GM18861 (cell line): ENCODE measurements around the gene CLDN12.

Experiments used
- ATAC-seq: cut with Tn5 transposase; IDR thresholded peaks from one replicate; pipeline ENCODE4 v1.9.1; 2021; ENCODE audit not compliant: unreplicated experiment

The CLDN12 gene

DNA sequence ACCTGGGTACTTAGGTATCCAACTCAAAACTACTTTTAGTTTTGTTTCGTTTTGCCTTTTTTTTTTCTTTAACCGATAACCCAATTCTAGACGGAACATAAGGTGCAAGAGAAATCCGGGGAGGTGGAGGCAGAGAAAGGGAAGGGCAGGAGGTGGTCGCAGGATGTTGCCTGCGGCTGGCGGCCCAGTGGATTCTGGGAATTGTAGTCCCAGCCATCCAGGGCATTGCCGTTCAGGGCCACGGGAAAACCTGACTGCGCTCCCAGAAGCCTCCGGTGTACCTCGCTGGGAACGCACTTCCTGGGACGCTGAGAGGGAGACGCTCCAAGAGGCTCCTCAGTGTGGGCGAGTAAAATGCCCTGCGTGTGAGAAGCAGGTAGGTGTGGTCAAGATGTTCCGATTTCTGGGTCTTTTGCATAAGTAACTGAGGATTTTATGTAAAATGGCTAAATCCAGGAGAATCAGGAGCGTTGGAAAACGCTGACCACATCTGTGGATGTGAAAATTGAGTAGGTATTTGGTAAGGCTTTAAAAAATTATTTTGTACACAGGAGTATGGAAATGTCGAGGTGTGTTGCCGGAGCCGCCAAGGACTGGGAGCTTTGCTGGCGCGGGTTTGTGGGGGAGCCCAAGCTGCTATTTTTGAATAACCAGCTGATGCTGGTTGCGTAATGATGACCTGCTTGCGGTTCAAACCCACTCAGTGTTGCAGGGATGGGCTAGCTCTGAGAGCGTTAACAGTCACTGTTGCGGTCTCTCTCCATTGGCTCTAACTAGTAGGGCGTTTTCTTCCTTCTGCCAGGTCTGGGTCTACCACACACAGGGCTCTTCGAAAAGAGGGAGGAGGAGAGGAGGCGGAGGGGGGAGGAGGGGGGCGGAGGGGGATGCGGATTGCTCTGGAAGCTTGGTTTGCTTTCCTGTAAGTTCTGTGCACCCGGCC is at the start of gene CLDN12:
CLDN12 (plus strand) TSS at position 288 of the 940 bp plus-strand sequence. CDS start 9,216 bp downstream, outside the sequence.
- ATAC-seq, result peak; percentile 94

DNA sequence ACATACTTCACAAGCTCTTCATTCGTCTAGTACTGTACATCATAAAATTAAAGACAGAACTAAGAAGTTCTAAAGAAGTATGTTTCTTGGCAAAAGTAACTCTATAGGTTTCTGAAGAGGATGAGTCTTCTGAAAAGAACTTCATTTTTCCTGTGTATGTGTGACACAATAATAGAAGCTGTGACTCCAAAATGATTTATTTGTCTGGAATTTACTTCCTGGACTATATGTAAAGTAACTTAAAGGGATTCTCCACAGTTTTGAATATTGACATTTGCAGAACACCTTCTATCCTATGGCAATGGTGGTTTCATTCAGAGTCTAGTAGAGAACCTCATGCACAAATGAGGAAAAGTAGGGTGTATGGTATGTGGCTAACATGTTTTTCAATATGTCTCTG is 19.8 kb upstream of the CLDN12 start:
- no peak for ATAC-seq

DNA sequence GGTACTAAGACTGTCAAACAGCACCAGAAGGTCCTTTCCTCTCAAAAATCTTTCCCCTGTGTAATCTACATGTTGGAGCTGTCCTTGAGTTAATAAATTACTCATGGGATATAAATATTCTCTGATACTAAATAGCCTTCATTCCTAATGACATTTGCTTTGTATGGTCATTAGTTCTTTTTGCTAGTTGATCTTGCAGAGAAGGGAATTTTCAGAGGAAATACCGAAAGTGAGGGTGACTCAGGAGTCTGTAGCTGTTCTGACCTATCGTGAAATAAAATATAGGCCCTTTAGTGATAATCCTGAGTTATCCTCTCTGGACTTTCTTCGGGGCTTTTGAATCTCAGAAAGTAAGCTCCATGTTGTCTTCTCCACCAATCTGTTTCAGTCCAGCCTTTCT is 19.4 kb upstream of the CLDN12 start:
- ATAC-seq, result no peak

DNA sequence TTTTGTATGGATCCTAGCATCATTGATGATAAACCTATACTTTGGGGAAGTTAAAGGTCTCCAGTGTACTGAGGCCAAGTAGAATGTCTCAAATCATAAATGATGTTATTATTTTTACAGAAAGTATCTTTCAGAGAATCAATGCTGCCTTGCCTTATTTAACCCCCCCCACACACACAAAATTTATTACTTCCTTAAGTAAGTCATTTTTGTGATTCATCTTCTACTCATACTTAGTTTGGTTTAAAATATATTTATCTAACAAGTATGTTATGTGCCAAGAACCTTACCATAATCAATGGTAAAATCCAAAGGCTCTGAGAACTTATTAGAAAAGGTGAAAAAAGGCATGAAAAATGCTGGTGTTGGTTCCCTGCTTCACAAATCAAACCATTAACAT is 18.8 kb upstream of the CLDN12 start:
- ATAC-seq, result no peak

DNA sequence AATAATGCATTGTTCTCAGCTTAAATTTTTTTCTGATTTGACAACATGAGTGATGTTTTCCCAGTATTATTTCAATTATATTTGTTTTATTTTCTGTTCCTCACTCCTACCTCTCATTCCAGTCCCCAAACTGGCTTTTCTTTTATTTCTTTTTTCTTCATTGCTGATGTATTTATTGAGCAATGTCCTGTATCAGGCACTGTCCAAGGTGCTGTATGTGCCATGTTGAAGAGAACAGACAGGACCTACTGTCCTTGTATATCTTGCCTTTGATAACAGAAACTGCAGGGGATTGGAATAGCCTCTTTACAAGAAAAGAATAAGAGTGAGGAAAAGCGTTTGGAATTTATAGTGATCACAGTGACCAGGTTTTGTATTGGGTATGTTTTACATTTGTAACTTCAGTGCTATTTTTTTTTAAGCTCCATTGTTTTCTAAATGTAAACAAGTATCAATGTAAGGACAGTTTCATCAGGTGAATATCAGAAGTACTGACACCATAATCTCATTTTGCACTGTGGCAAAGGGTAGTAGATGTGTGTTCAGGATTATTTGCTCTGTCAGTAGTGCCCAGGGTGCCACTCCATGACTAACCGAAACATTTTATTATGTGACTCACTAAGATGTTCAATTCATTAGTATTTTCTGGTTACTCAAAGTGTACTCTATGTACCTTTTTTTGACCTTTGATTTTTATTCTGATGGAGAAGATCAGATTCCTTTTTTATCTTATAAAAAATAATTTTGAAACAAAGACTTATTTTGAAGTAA is 15.6 kb upstream of the CLDN12 start:
- ATAC-seq, result no peak

DNA sequence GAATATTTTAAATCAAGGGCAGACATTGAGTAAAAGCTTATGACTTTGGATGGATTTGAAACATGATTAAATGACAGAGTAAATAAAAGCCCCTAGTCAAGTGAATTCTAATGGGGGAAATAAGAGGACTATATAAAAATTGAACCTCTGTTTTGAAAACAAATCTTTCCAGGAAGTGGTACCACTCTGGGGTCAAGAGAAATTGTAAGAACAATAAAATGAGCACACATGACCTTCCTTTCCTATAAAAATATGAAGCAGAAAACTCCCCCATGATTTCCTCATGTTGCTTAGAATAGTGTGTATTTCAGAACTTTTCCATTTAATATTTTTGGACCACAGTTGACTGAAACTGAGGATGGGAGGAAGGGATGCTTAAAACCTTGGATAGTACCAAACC is 12.3 kb upstream of the CLDN12 start:
- no peak for ATAC-seq

DNA sequence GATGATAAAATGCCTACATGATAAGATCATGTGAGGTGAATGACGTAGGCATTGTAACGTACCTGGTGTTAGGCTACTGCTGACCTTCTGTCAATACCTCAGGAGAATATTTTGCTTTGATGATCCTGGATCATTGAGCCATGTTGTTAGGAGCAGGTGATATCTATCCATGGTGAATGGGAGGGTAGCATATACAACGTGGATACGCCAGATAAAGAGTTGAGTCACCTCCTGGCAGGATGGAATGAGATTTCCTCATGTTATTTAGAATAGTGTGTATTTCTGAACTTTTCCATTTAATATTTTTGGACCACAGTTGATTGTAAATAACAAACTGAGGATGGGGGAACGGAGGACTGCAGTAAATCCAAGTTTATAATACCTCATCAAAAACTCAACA is 11.8 kb upstream of the CLDN12 start:
- ATAC-seq, result no peak

DNA sequence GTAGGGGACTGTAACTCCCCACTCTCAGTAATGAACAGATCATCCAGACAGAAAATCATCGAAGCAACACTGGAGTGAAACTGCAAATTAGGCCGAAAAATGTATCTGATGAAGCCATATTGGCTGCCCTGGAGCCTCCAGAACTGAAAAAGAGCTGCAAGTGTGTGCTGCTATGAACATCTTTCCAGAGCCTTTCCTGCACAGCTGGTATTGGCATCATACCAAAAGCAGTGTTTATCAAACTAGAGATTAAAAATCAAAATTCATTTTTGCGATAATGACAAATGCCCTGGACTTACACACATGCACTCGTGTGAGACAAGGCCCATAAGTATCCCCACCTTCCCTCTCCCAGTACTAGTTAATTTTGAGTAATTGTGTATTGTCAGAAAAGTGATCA is 6.8 kb upstream of the CLDN12 start:
- ATAC-seq, result no peak

DNA sequence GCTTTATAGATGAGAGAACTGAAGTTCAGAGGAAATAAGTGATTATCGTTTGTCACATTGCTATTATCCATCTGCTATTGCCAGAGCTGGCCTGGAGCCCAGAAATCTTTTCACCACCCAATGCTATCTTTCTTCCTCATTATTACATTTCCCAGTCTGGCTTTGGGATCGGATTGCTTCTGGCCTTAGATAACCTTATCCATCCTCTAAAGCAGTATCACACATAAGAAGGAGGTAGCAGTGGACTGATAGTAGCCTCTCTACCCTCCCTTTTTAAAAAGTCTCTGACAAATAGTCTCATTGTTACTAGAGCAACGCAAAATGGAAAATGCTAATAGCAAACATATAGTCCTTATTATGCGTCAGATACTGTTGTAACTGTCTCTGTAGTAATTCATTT is 1.3 kb upstream of the CLDN12 start:
- no peak for ATAC-seq

DNA sequence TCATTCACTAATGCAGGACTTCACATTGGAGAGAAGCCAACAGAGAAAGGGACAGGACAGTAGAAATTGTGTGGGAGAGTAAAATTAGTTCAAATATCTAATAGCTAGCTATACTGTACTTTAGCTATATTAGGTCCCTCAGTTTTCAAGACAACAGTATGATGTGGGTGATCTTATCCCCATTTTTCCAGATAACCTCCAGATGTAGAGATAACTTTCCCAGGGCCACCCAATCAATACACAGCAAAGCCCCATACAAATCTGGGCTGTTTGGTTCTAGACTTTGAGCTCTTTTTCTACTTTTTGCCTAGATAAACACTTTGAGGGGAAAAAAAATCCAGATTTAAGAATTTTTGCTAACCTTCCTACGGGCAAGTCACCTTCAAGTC is 482 bp upstream of the CLDN12 start:
- no peak for ATAC-seq

DNA sequence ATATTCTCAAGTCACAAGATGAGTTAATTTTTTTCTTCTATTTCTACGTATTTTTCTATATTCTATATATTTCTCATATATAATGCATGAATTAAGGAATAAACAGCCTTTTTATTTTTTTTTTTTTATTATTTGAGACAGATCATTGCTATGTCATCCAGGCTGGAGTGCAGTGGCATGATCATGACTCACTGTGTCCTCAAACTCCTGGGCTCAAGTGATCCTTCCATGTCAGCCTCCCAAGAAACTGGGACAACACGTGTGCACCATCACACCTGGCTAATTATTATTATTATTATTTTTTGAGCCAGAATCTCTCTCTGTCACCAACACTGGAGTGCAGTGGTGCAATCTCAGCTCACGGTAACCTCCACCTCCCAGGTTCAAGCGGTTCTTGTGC is 1.5 kb downstream of the CLDN12 start:
- ATAC-seq, result no peak

DNA sequence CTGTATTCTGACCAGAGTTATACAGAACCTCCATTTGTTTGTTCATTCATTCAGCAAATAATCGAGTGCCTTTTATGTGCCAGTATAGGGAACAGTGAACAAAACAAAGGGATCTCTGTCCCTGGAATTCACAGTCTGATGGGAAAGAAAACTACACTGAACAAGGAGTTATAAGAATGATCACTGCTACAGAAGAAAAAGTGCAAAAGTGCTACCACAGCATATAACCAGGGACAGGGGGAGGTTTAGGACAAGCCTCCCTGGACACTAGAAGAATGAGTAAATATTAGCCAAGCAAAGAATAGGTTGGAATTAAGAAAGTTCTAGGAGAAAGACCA is 4.2 kb downstream of the CLDN12 start:
- ATAC-seq, result no peak

DNA sequence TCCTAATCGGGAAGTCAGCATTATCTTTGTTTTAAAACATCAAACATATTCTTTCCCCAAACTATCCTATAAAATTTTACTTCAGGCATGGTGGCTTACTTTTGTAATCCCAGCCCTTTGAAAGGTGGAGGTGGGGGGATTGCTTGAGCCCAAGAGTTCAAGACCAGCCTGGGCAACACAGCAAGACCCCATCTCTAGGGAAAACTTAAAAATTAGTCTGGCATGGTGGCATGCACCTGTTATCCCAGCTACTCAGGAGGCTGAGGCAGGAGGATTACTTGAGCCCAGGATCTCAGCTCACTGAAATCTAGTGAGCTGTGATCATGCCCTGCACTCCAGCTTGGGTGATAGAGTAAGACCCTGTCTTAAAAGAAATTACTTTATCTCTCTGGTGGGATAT is 4.9 kb downstream of the CLDN12 start:
- no peak for ATAC-seq

DNA sequence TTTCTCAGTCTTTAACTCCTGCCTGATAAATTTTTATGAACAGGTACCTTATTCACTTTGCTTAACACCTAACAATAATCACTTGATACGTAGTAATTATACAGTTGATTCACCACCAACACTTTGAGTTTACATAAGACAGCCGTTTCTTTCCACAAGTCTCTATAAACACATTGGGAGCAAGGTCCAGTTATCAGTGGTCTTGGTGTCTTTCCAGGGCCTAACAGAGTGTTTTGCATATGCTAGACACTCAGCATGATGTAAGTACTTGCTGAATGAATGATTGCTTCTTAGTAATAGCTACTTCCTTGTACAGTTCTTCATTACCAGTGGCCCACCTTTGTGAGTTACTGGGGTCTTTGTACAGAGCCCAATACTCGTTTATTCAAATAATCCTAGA is 6.4 kb downstream of the CLDN12 start:
- no peak for ATAC-seq

DNA sequence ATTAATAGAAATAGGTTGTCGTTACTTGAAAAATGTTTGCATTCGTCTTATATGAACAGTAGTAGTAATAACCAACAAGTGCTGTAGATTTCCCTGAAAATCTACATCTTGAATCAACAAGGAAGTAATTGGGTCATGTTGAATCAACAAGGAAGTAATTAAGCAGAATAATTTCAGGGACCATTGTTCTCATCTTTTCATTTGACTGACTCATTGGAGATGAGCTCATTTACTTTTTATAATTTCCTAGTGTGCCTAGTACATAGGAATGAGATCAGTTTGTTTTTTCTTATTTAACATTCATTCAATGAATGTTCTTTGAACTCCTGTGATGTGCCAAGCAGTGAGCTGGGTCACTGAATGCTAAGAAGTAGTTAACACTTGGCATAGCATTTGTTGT is 8.2 kb downstream of the CLDN12 start:
- no peak for ATAC-seq

DNA sequence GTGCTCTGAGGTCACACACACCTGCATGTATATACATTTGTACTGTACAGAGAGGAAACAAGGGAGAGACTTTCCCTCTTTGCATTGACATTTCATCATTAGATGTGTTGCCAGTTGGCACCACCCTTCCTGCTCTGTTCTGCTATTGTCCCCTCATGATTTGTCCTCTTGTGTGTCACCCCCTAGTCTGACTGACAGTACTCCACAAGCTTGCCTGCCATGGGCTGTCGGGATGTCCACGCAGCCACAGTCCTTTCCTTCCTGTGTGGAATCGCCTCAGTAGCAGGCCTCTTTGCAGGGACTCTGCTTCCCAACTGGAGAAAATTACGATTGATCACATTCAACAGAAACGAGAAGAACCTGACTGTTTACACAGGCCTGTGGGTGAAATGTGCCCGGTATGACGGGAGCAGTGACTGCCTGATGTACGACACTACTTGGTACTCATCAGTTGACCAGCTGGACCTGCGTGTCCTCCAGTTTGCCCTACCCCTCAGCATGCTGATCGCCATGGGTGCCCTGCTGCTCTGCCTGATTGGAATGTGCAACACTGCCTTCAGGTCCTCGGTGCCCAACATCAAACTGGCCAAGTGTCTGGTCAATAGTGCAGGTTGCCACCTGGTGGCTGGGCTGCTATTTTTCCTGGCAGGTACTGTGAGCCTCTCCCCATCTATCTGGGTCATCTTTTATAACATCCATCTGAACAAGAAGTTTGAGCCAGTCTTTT is 9.4 kb downstream of the CLDN12 start:
- peak; percentile 49 for ATAC-seq

DNA sequence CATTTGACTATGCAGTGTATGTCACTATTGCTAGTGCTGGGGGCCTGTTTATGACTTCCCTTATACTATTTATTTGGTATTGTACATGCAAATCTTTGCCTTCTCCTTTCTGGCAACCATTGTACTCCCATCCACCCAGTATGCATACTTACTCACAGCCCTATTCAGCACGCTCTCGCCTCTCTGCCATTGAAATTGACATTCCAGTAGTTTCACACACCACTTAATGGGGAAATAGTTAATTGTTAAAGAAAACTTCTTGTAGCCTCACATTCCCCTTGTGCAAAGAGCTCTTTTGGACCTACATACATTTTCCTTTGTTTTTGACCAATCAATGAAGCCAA is 9.9 kb downstream of the CLDN12 start:
- no peak for ATAC-seq

DNA sequence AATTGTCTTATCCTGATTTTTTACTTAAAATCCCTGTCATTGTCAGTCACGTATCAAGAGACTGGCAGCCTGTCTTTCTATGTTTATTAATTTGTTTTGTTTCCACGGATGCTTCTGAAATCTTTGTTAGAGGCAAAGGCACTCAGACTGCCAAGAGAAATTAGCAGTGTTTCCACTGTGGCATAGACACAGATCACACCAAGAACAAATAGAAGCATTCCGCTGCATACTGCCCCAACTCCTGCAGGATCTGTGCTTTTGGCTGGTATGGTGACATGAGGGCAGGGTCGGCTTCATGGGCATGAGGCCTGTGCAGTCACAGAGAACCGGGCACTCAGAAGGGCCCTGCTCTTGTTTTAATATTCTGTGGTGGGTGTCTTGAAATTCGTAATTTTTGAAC is 18.4 kb downstream of the CLDN12 start:
- no peak for ATAC-seq

DNA sequence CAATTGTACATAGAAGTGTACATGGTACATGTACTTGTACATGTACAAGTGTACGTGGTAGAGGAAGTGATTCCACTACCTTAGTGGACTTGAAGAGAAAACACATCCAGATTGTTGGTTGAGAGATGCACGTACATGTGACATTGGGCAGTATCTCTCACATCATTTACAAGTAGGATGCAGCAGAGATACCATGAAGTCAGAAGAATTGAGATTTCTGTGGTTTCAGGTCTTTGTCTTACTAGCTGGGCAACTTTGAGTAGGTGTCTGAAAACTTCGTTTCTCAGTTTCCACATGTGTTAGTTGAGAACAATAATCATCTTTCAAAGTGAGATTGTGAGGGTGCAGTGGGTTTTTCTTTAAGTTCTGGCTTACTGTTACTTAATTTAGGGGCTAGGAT is 21.5 kb downstream of the CLDN12 start:
- peak; percentile 67 for ATAC-seq

DNA sequence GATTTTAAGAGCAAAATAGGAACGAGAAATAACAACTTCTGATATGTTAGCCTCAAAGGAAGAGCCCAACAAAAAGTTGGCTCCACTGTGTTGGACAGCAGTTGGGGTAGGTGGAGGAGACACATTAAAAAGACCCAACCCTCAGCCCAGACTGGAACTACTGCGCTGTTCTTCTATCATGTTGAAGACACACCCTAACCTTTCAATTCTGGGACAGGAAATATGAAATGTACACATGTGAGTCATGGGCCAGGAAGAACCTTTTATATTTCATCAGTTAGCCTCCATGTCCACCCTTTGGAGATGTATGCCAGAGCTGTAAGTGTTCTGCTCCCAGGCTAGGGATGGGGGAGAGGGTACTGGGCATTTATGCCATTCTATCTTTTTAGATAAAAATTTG is 22.1 kb downstream of the CLDN12 start:
- no peak for ATAC-seq

DNA sequence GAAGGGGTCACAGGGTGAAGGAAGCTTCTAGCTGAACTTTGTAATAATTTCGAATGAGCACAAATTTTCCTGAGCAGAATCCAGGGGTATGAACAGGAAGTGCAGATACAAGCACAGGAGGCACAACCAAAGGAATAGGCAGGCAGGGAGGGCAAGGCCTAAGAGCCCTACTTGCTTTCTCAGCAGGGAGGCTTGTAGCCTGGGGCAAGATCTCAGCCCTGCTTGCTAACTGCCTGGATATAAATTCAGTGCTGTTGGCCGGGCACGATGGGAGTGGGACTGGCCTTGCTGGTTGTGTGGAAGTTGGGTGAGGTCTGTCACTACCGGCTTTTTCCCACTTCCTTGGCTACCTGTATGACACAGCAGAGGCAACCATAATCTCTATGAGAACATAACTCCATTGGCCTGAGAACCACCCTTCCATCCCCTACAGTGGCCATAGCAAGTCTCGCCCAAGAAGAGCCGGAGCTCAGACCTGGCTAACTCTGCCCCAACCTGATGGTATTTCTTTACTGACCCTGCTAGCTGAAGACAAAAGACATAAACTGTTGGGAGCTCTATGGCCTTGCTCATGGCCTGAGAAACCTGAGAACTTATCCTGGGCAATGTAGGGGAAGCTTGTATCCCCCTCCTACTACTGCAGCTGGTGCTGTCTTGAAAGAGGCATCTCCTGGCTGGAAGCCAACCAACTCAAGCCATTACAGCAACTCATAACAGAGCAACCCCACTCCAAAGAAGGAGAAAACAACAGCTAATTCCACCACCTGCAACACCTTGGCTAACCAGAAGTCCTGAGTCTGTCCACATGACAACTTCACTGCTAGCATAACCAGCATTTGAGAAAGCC is 27.6 kb downstream of the CLDN12 start:
- ATAC-seq, result no peak
